GM12878 (cell line): ENCODE measurements around the gene TRPM7. TPM values are rescaled to one million over a fixed set of nuclear protein-coding genes. Genes with fewer than 3 reads are reported as not detected.

ENCODE experiments used
- CUX1 ChIP-seq: IDR thresholded peaks from 2 replicates; pipeline ENCODE4 v1.6.1; 2012; ENCODE audit warnings: improper control_type of control experiment, low read depth, low read length; ENCODE audit not compliant: insufficient replicate concordance
- ELK1 ChIP-seq: IDR thresholded peaks from 2 replicates; pipeline ENCODE4 v1.6.1; 2012; ENCODE audit warnings: low read depth, low read length, improper control_type of control experiment
- FOS ChIP-seq: IDR thresholded peaks from 3 replicates; pipeline ENCODE4 v1.6.1; 2011; ENCODE audit warnings: borderline replicate concordance; ENCODE audit not compliant: insufficient read length; ENCODE audit errors: extremely low read depth
- NBN ChIP-seq: fragments of 450-650 bp; IDR thresholded peaks from 2 replicates; pipeline ENCODE4 v1.6.1; 2016
- PRDM15 ChIP-seq: fragments of 450-650 bp; formaldehyde crosslinking; IDR thresholded peaks from 2 replicates; pipeline ENCODE4 v1.4.0; 2020; ENCODE audit warnings: mild to moderate bottlenecking, moderate library complexity
- polyA plus RNA-seq, 11 experiments: library from polyadenylated mRNA; depleted of rRNA in 4 of 11; unstranded in 6 of 11; stranded (reverse) in 5 of 11; fragments of >200 nt; fragmentation: Nextera tagmentation in 4 of 11; fragmentation: Illumina TruSeq in 1 of 11; extraction: Ambion mirVana in 4 of 11; extraction: Trizol in 1 of 11; gene quantifications; 1 replicate in 1 of 11; 2 replicates in 10 of 11; pipeline versions ENCODE4 v1.2.1 to v1.2.3, GENCODE V29; 2011 to 2016; ENCODE audit warnings: inconsistent platforms in 2 of 11, missing spikeins in 2 of 11, low read depth in 1 of 11
- total RNA-seq, 4 experiments: library from RNA; depleted of rRNA in 3 of 4; stranded (reverse); fragments of >200 nt in 3 of 4; fragmentation: Illumina TruSeq in 1 of 4; extraction: Trizol in 1 of 4; gene quantifications; 2 replicates each; pipeline versions ENCODE4 v1.2.1 to v1.2.3, GENCODE V29; 2013 to 2021

The TRPM7 gene
- total and polyA plus RNA-seq, 10 of the 15 experiments (the other 5 are each of a cell fraction or from before 2014, with no cell fraction given), result 4.5 to 49.7 (median 22.5) TPM

- TF ChIP-seq CUX1 (no peak), ELK1 (no peak), PRDM15 (CRISPR knock-in tag) (no peak), NBN (no peak), FOS (no peak)
Measured at GRCh38 chr15:50665938-50666337, 20.7 kb downstream of the TRPM7 start (continued).
